GM12873 (cell line): ENCODE measurements around the gene PKD2L2.

Experiments used
- CTCF ChIP-seq: IDR thresholded peaks from 2 replicates; pipeline ENCODE4 v1.5.1; 2012; ENCODE audit warnings: low read depth, mild to moderate bottlenecking, moderate library complexity, low read length, control low read depth; ENCODE audit not compliant: insufficient read depth; ENCODE audit errors: missing control alignments

PKD2L2 gene

GRCh38 chr5:137914758-137915157, 25.5 kb downstream of the PKD2L2 start:
- no peak for TF ChIP-seq CTCF

GRCh38 chr5:137916923-137917322, 27.7 kb downstream of the PKD2L2 start:
- TF ChIP-seq CTCF, result no peak

- TF ChIP-seq CTCF, result no peak
These were observed 32.7 kb downstream of the PKD2L2 start for GRCh38 chr5:137921931-137922330.

GRCh38 chr5:137923856-137924255, 34.6 kb downstream of the PKD2L2 start:
- TF ChIP-seq CTCF, result no peak

- TF ChIP-seq CTCF, result no peak
These were observed 43.5 kb downstream of the PKD2L2 start for GRCh38 chr5:137932800-137933199.

- no peak for TF ChIP-seq CTCF
These were observed 44.2 kb downstream of the PKD2L2 start for GRCh38 chr5:137933491-137933911.

GRCh38 chr5:137935190-137935589, 45.9 kb downstream of the PKD2L2 start:
- no peak for TF ChIP-seq CTCF
